Measurements from ENCODE around the gene BCL11B. TPM values are rescaled to one million over a fixed set of nuclear protein-coding genes. Genes with fewer than 3 reads are reported as not detected.

BCL11B gene
- total RNA-seq, 1 donor from 2014 or later, result 0.85 TPM

GRCh38 chr14:99128185-99128584, 143.8 kb downstream of the BCL11B start:
- DNase-seq (ENCODE audit: low spot score in 2 of 2), result no peak
- no peaks in the 10 kb centered on the region for H3K9me3 ChIP-seq
- intact Hi-C loops (cut with DNase I), result no loop called here

DNA sequence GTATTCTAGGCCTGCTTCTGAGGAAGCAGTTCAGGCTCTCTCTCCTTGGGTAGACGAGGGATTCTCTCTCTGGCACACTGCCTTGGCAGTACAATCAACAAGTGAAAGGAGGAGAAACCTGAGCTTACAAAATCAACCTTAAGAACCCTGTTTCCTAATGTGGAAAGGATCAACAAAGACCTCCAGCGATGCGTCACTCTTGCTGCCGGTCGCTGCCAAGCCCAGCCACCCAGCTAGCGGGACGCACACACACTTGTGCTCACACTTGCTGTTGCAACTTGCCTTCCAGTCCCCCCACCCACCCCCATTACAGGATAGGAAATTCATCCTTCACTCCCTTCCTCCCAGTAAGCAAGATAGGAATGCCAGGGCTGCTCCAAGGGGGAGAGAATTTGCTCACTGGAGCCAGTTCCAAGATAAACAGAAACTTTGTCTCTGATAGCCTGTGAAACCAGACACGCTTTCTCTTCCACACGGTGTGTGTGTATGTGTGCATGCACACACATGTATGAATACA, 144.3 kb downstream of the BCL11B start:
- TF ChIP-seq CTCF (IDR thresholded peaks at IDR 0.05), result no peak
- DNase-seq (ENCODE audit: low spot score in 2 of 2), result peak in 1 of 2 donors; percentile 63
- Histone ChIP-seq H3K4me3 (no peak overlapping the region), H3K27ac (no peak overlapping the region), H3K27me3 (no peaks in the 10 kb centered on the region), H3K36me3 (no peaks in the 10 kb centered on the region), H3K9me3 (no peaks in the 10 kb centered on the region), H3K4me1 (peaks cover 0 to 2% of the 10 kb centered on the region in 2 donors)
- intact Hi-C loops (cut with DNase I), result no loop called here

More at GRCh38 chr14:99128185-99128584, 143.8 kb downstream of the BCL11B start:
- no peak for TF ChIP-seq CTCF (IDR thresholded peaks at IDR 0.05)
- no peak overlapping the region for H3K27ac ChIP-seq
- H3K4me3 ChIP-seq, result no peak overlapping the region
- H3K4me1 ChIP-seq, result peaks cover 0 to 2% of the 10 kb centered on the region in 2 donors
- H3K27me3 ChIP-seq, result no peaks in the 10 kb centered on the region
- H3K36me3 ChIP-seq, result no peaks in the 10 kb centered on the region

- peak in 1 of 2 donors; percentile 37 for DNase-seq (ENCODE audit: low spot score in 2 of 2)
- Histone ChIP-seq H3K27ac (no peak overlapping the region), H3K4me3 (no peak overlapping the region), H3K36me3 (no peaks in the 10 kb centered on the region), H3K4me1 (peaks cover 0 to 2% of the 10 kb centered on the region in 2 donors), H3K27me3 (no peaks in the 10 kb centered on the region), H3K9me3 (no peaks in the 10 kb centered on the region)
- no peak for TF ChIP-seq CTCF (IDR thresholded peaks at IDR 0.05)
- intact Hi-C loops (cut with DNase I), result no loop called here
Measured at GRCh38 chr14:99125616-99126431, 146.2 kb downstream of the BCL11B start.

DNA sequence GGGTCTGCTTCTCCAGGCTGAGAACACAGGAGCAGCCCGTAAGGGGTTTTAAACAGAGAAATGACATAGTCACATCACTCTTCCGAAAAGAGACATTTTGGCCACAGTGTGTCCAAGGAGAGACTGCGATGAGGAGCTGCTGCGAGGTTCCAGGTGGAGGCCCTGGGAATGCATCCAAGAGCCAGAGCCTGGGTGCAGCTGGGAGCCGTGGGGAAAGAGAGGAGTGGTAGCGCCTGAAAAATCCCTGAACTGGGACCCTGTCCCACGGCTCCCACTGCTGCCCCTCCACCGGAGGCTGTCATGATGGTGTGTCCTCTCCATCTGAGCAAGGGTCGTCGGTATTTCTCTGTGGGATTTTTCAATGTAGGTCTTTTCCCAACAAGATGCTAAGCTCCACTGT, 146.9 kb downstream of the BCL11B start:
- Histone ChIP-seq H3K4me1 (peaks cover 0 to 2% of the 10 kb centered on the region in 2 donors), H3K4me3 (no peak overlapping the region), H3K27me3 (no peaks in the 10 kb centered on the region), H3K9me3 (no peaks in the 10 kb centered on the region), H3K27ac (no peak overlapping the region), H3K36me3 (no peaks in the 10 kb centered on the region)
- no peak for TF ChIP-seq CTCF (IDR thresholded peaks at IDR 0.05)
- peak in 1 of 2 donors; percentile 30 for DNase-seq (ENCODE audit: low spot score in 2 of 2)
- intact Hi-C loops (cut with DNase I), result no loop called here

- no peak for TF ChIP-seq CTCF (IDR thresholded peaks at IDR 0.05)
- peaks cover 0 to 2% of the 10 kb centered on the region in 2 donors for H3K4me1 ChIP-seq
- H3K27ac ChIP-seq, result no peak overlapping the region
- no peaks in the 10 kb centered on the region for H3K9me3 ChIP-seq
- no peak overlapping the region for H3K4me3 ChIP-seq
- intact Hi-C loops (cut with DNase I), result no loop called here
- DNase-seq (ENCODE audit: low spot score in 2 of 2), result peak in 1 of 2 donors; percentile 33
- H3K36me3 ChIP-seq, result no peaks in the 10 kb centered on the region
- H3K27me3 ChIP-seq, result no peaks in the 10 kb centered on the region
Measured at GRCh38 chr14:99124482-99125105, 147.4 kb downstream of the BCL11B start.
